Liver (tissue), 9 donors: ENCODE results near the gene TICAM2. TPM values are rescaled to one million over a fixed set of nuclear protein-coding genes. Genes with fewer than 3 reads are reported as not detected.

Source experiments
- DNase-seq: peaks from one replicate; pipeline ENCODE4 v3.0.0-alpha.2; 2017; ENCODE audit warnings: low spot score
- H3K27ac ChIP-seq, 2 donors: one replicate each; pipeline ENCODE4 v1.7.0; 2013; ENCODE audit warnings: inconsistent platforms in 2 of 2, low read length in 2 of 2, control low read depth in 1 of 2, low read depth in 1 of 2, mild to moderate bottlenecking in 1 of 2
- H3K27me3 ChIP-seq, 4 donors: one replicate each; pipeline versions ENCODE4 v1.6.1 to v1.7.0; 2013; ENCODE audit warnings: low read length in 3 of 4, inconsistent platforms in 1 of 4, mild to moderate bottlenecking in 1 of 4, moderate library complexity in 1 of 4; ENCODE audit not compliant: control insufficient read depth in 4 of 4, insufficient read depth in 4 of 4
- H3K36me3 ChIP-seq, 4 donors: one replicate each; pipeline versions ENCODE4 v1.6.1 to v1.7.0; 2013; ENCODE audit warnings: low read length in 3 of 4, mild to moderate bottlenecking in 3 of 4, low read depth in 1 of 4, moderate library complexity in 1 of 4; ENCODE audit not compliant: control insufficient read depth in 4 of 4, insufficient read depth in 3 of 4
- H3K4me1 ChIP-seq, 4 donors: one replicate each; pipeline versions ENCODE4 v1.6.1 to v1.7.0; 2013; ENCODE audit warnings: low read length in 3 of 4, mild to moderate bottlenecking in 3 of 4, moderate library complexity in 1 of 4; ENCODE audit not compliant: control insufficient read depth in 4 of 4, insufficient read depth in 4 of 4
- H3K4me3 ChIP-seq, 3 donors: one replicate each; pipeline versions ENCODE4 v1.6.1 to v1.7.0; 2013; ENCODE audit warnings: low read length in 3 of 3, control low read depth in 1 of 3, low read depth in 1 of 3, mild to moderate bottlenecking in 1 of 3
- H3K9ac ChIP-seq, 2 donors: one replicate each; pipeline ENCODE4 v1.7.0; 2013; ENCODE audit warnings: low read length in 2 of 2, mild to moderate bottlenecking in 2 of 2, moderate library complexity in 2 of 2, control low read depth in 1 of 2, low read depth in 1 of 2
- H3K9me3 ChIP-seq, 4 donors: one replicate each; pipeline versions ENCODE4 v1.6.1 to v1.7.0; 2013; ENCODE audit warnings: low read length in 3 of 4; ENCODE audit not compliant: control insufficient read depth in 4 of 4
- EGR1 ChIP-seq, 2 donors: IDR thresholded peaks; 2 replicates each; pipeline ENCODE4 v1.6.1; 2016 to 2018; ENCODE audit warnings: antibody characterized with exemption in 2 of 2, low read depth in 2 of 2
- FOXA1 ChIP-seq: IDR thresholded peaks from 2 replicates; pipeline ENCODE4 v1.6.1; 2016; ENCODE audit warnings: antibody characterized with exemption
- FOXA2 ChIP-seq: IDR thresholded peaks from 2 replicates; pipeline ENCODE4 v1.6.1; 2016; ENCODE audit warnings: antibody characterized with exemption
- GABPA ChIP-seq, 2 donors: IDR thresholded peaks in 1 of 2; conservative IDR thresholded peaks in 1 of 2; 2 replicates each; pipeline ENCODE4 v1.6.1; 2016; ENCODE audit warnings: antibody characterized with exemption in 2 of 2, mild to moderate bottlenecking in 1 of 2, moderate library complexity in 1 of 2
- HNF4A ChIP-seq, 2 donors: conservative IDR thresholded peaks; 2 replicates each; pipeline ENCODE4 v1.6.1; 2016; ENCODE audit warnings: antibody characterized with exemption in 2 of 2, mild to moderate bottlenecking in 2 of 2
- HNF4G ChIP-seq: IDR thresholded peaks from 2 replicates; pipeline ENCODE4 v1.6.1; 2016; ENCODE audit warnings: antibody characterized with exemption
- JUND ChIP-seq, 2 donors: IDR thresholded peaks; 2 replicates each; pipeline ENCODE4 v1.6.1; 2016; ENCODE audit warnings: antibody characterized with exemption in 2 of 2
- RAD21 ChIP-seq, 2 donors: IDR thresholded peaks; 2 replicates each; pipeline ENCODE4 v1.6.1; 2016; ENCODE audit warnings: antibody characterized with exemption in 2 of 2, mild to moderate bottlenecking in 2 of 2
- YY1 ChIP-seq: IDR thresholded peaks from 2 replicates; pipeline ENCODE4 v1.6.1; 2016; ENCODE audit warnings: antibody characterized with exemption, mild to moderate bottlenecking
- WGBS: extraction: QIAGEN DNeasy Blood & Tissue Kit; methylation state at CpG from one replicate; pipeline ENCODE4 v1.1.7; 2013; 5-methylcytosine and 5-hydroxymethylcytosine counted together
- polyA plus RNA-seq, 2 donors: library from polyadenylated mRNA; stranded (reverse) in 1 of 2; unstranded in 1 of 2; fragments of 200-250 nt in 1 of 2; fragments of >200 nt in 1 of 2; fragmentation: Nextera tagmentation in 1 of 2; extraction: Ambion mirVana in 1 of 2; gene quantifications; one replicate each; pipeline versions ENCODE4 v1.2.1 to v1.2.3, GENCODE V29; 2013 to 2015
- total RNA-seq, 2 donors: library from RNA; depleted of rRNA; stranded (reverse); fragments of >200 nt; gene quantifications; one replicate each; pipeline ENCODE4 v1.2.3, GENCODE V29; 2014
- TF ChIP-seq, protein P1 (sequence below): IDR thresholded peaks from 2 replicates; pipeline ENCODE4 v1.6.1; 2016; ENCODE audit warnings: antibody characterized with exemption
- TF ChIP-seq, protein P2 (sequence below): IDR thresholded peaks from 2 replicates; pipeline ENCODE4 v1.6.1; 2016; ENCODE audit warnings: antibody characterized with exemption
- TF ChIP-seq, protein P3 (sequence below): fragments of 150-350 bp; IDR thresholded peaks from 2 replicates; pipeline ENCODE4 v1.5.1; 2017; ENCODE audit warnings: improper control_type of control experiment, low read depth, low read length; ENCODE audit not compliant: missing input control
- TF ChIP-seq, protein P4 (sequence below): IDR thresholded peaks from 2 replicates; pipeline ENCODE4 v1.6.1; 2016; ENCODE audit warnings: antibody characterized with exemption
- donor health status: healthy.
- donor health status: healthy.
- donor health status: healthy.
- donor health status: healthy.
- donor health status: healthy.

The TICAM2 gene
- total and polyA plus RNA-seq, 4 donors: 0.50 to 1.5 (median 0.95) TPM

DNA sequence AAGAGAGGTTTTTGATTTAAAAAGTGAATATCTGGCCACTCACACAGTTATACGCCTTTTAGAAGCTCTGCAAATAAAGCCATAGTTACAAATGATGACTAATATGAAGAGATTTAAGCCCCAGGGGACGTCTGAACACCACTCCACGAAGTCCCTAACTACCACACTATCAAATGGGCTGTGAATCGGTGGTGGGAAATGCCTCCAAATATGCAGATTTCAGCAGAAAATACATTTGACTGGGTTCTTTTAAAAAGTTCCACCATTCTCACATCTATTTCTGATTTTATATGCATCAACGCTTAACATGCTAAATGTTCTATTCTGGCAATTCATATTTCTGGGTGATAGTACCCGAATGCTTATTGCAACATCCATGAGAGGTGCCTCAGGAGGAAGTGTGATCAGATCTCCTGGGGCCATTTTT, 22.5 kb downstream of the TICAM2 start:
- TF ChIP-seq FOXA1: no peak
- TF ChIP-seq, protein P1, sequence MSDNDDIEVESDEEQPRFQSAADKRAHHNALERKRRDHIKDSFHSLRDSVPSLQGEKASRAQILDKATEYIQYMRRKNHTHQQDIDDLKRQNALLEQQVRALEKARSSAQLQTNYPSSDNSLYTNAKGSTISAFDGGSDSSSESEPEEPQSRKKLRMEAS: no peak
- no peak for TF ChIP-seq FOXA2
- TF ChIP-seq GABPA (IDR thresholded peaks at IDR 0.05 in 1 of 2, conservative IDR thresholded peaks at IDR 0.05 in 1 of 2): no peak
- no peak for TF ChIP-seq RAD21 (IDR thresholded peaks at IDR 0.05)
- no peak for TF ChIP-seq YY1
- TF ChIP-seq, protein P2, sequence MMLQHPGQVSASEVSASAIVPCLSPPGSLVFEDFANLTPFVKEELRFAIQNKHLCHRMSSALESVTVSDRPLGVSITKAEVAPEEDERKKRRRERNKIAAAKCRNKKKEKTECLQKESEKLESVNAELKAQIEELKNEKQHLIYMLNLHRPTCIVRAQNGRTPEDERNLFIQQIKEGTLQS: no peak
- TF ChIP-seq, protein P3, sequence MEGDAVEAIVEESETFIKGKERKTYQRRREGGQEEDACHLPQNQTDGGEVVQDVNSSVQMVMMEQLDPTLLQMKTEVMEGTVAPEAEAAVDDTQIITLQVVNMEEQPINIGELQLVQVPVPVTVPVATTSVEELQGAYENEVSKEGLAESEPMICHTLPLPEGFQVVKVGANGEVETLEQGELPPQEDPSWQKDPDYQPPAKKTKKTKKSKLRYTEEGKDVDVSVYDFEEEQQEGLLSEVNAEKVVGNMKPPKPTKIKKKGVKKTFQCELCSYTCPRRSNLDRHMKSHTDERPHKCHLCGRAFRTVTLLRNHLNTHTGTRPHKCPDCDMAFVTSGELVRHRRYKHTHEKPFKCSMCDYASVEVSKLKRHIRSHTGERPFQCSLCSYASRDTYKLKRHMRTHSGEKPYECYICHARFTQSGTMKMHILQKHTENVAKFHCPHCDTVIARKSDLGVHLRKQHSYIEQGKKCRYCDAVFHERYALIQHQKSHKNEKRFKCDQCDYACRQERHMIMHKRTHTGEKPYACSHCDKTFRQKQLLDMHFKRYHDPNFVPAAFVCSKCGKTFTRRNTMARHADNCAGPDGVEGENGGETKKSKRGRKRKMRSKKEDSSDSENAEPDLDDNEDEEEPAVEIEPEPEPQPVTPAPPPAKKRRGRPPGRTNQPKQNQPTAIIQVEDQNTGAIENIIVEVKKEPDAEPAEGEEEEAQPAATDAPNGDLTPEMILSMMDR: no peak
- no peak for TF ChIP-seq HNF4G
- no peak for TF ChIP-seq EGR1 (IDR thresholded peaks at IDR 0.05; ENCODE audit: low read depth in 2 of 2)
- TF ChIP-seq JUND (IDR thresholded peaks at IDR 0.05): no peak
- TF ChIP-seq, protein P4, sequence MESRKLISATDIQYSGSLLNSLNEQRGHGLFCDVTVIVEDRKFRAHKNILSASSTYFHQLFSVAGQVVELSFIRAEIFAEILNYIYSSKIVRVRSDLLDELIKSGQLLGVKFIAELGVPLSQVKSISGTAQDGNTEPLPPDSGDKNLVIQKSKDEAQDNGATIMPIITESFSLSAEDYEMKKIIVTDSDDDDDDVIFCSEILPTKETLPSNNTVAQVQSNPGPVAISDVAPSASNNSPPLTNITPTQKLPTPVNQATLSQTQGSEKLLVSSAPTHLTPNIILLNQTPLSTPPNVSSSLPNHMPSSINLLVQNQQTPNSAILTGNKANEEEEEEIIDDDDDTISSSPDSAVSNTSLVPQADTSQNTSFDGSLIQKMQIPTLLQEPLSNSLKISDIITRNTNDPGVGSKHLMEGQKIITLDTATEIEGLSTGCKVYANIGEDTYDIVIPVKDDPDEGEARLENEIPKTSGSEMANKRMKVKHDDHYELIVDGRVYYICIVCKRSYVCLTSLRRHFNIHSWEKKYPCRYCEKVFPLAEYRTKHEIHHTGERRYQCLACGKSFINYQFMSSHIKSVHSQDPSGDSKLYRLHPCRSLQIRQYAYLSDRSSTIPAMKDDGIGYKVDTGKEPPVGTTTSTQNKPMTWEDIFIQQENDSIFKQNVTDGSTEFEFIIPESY: no peak
- no peaks in the 10 kb centered on the region for H3K4me1 ChIP-seq
- no peak overlapping the region for H3K9ac ChIP-seq
- peaks cover 0 to 3% (median 0%) of the 10 kb centered on the region in 4 donors for H3K36me3 ChIP-seq
- no peaks in the 10 kb centered on the region for H3K9me3 ChIP-seq
- no peak overlapping the region for H3K4me3 ChIP-seq
- H3K27ac ChIP-seq: no peak overlapping the region
- H3K27me3 ChIP-seq: no peaks in the 10 kb centered on the region
- 89% methylated on average over 6 of the region's 6 CpGs for WGBS
- no peak for DNase-seq

DNA sequence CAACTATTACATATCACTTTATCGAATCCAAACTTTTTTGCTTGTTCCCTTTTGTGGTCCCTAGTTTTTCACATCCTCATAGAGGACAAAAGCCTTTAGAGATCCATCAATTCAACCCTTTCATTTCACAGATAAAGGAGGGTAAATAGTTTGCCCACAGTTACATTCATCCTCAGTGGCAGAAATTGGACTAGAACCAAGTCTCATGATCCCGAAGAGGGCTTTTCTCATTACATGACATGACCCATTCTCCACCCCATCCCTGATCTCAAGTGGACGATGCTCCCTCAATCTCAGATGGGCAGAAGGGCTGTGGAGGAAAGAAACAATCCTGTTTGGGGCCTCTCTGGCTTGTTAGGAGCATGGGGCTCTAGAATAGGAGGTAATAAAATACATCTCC, 23.1 kb downstream of the TICAM2 start:
- no peak overlapping the region for H3K9ac ChIP-seq
- TF ChIP-seq, protein P3: no peak
- TF ChIP-seq HNF4A (conservative IDR thresholded peaks at IDR 0.05): no peak
- 92% methylated on average over 3 of the region's 3 CpGs for WGBS
- no peak overlapping the region for H3K27ac ChIP-seq
- no peaks in the 10 kb centered on the region for H3K4me1 ChIP-seq
- DNase-seq: no peak
- peaks cover 0 to 3% (median 0%) of the 10 kb centered on the region in 4 donors for H3K36me3 ChIP-seq
- H3K4me3 ChIP-seq: no peak overlapping the region
- no peaks in the 10 kb centered on the region for H3K9me3 ChIP-seq
- no peaks in the 10 kb centered on the region for H3K27me3 ChIP-seq
